ENCODE results near the gene FOXO1. TPM values are rescaled to one million over a fixed set of nuclear protein-coding genes. Genes with fewer than 3 reads are reported as not detected.
"Not testable (repeated sequence)": the region's sequence is repeated elsewhere in the genome, so short reads cannot be mapped to it uniquely, and the experiment has no call there.

FOXO1 gene
- 8.9 to 17.7 TPM (median 9.7 TPM) in 3 replicates for total RNA-seq
- long read RNA-seq, full-length matches to known transcripts: 11 of 11 reads
- long read RNA-seq, partial matches to known transcripts: 0 of 11 reads
- long read RNA-seq, other reads (novel, unspliced or antisense): 0 of 11 reads

DNA sequence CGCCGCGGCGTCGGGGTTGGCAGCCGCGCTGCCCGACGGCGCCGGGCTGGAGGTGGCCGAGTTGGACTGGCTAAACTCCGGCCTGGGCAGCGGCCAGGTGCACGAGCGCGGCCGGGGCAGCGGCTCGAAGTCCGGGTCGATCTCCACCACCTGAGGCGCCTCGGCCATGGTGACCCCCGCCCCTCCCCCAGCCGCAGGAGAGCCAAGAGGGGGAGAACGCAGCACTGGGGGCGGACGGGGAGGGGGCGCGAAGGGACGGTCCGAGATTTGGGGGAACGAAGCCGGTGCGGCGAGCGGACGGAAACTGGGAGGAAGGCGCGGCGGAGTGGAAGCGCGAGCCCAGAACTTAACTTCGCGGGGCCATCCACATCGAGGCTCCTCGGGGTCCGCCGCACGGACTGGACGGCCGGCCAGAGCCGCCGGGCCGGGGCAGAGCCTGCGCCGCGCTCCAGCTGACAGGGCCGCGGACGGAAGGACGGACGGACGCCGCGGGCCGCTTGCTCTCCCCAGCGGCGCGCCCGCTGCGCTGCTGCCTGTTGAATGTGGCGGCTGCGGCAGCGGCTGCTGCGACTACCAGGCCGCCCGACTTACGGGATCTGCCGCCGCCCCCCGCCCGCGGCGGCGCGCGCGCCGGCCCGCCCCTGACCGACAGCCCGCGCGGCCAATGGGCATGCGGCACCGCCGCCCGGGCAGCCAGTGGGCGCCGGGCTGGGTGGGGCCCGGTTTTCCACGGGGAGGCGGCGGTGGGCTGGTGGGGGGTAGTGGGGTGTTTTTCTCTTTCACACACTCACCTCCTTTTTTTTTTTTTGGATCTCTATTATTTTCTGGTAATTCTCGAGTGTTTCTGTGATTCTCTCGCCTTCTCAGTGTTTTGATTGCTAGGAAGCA, at the start of gene FOXO1:
FOXO1 (minus strand) TSS at position 597 of the 888 bp plus-strand sequence; CDS start at position 168, 429 bp downstream.
- Mint-ChIP-seq H3K4me1 (ENCODE audit: low read depth) (peaks cover 30% of the 10 kb centered on the region), H3K9me3 (ENCODE audit: low read depth) (no peaks in the 10 kb centered on the region), H3K27me3 (ENCODE audit: low read depth) (no peaks in the 10 kb centered on the region), H3K36me3 (ENCODE audit: low read depth) (no peaks in the 10 kb centered on the region), H3K4me3 (ENCODE audit: unreplicated experiment) (peak within 1 kb of the TSS; percentile 84), H3K27ac (ENCODE audit: unreplicated experiment) (peak within 1 kb of the TSS; percentile 83)
- TF ChIP-seq, protein P1, sequence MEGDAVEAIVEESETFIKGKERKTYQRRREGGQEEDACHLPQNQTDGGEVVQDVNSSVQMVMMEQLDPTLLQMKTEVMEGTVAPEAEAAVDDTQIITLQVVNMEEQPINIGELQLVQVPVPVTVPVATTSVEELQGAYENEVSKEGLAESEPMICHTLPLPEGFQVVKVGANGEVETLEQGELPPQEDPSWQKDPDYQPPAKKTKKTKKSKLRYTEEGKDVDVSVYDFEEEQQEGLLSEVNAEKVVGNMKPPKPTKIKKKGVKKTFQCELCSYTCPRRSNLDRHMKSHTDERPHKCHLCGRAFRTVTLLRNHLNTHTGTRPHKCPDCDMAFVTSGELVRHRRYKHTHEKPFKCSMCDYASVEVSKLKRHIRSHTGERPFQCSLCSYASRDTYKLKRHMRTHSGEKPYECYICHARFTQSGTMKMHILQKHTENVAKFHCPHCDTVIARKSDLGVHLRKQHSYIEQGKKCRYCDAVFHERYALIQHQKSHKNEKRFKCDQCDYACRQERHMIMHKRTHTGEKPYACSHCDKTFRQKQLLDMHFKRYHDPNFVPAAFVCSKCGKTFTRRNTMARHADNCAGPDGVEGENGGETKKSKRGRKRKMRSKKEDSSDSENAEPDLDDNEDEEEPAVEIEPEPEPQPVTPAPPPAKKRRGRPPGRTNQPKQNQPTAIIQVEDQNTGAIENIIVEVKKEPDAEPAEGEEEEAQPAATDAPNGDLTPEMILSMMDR (IDR thresholded peaks at IDR 0.05): peak; percentile 37
- peak; percentile 95 for DNase-seq (ENCODE audit: low spot score)

GRCh38 chr13:40714433-40714832, 48.0 kb upstream of the FOXO1 start:
- peaks cover 30% of the 10 kb centered on the region for H3K36me3 Mint-ChIP-seq (ENCODE audit: low read depth)
- not testable (repeated sequence) for H3K4me1 Mint-ChIP-seq (ENCODE audit: low read depth); H3K27me3 Mint-ChIP-seq (ENCODE audit: low read depth); DNase-seq (ENCODE audit: low spot score); H3K4me3 Mint-ChIP-seq (ENCODE audit: unreplicated experiment); H3K27ac Mint-ChIP-seq (ENCODE audit: unreplicated experiment)
- peaks cover 25% of the 10 kb centered on the region for H3K9me3 Mint-ChIP-seq (ENCODE audit: low read depth)

DNA sequence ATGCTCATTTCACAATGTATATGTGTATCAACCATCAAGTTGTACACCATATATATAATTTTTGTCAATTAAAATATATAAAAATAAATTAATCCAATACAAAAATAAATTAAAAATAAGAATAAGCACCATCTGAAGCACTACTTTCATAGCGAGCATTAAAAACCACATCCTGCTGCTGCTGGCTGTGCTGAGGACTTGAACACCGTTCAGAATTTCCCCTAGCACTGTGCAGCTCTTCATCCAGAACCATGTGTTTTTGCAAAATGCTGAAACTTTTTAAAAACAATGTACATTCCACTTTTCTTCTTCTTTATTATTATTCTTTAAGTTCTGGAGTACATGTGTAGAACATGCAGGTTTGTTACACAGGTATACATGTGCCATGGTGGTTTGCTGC, 40.0 kb upstream of the FOXO1 start:
- no peak overlapping the region for H3K27ac Mint-ChIP-seq (ENCODE audit: unreplicated experiment)
- H3K36me3 Mint-ChIP-seq (ENCODE audit: low read depth): peaks cover 29% of the 10 kb centered on the region
- H3K4me3 Mint-ChIP-seq (ENCODE audit: unreplicated experiment): no peak overlapping the region
- H3K27me3 Mint-ChIP-seq (ENCODE audit: low read depth): no peaks in the 10 kb centered on the region
- no peaks in the 10 kb centered on the region for H3K4me1 Mint-ChIP-seq (ENCODE audit: low read depth)
- DNase-seq (ENCODE audit: low spot score): no peak
- TF ChIP-seq, protein P1 (IDR thresholded peaks at IDR 0.05): no peak
- peaks cover 43% of the 10 kb centered on the region for H3K9me3 Mint-ChIP-seq (ENCODE audit: low read depth)

DNA sequence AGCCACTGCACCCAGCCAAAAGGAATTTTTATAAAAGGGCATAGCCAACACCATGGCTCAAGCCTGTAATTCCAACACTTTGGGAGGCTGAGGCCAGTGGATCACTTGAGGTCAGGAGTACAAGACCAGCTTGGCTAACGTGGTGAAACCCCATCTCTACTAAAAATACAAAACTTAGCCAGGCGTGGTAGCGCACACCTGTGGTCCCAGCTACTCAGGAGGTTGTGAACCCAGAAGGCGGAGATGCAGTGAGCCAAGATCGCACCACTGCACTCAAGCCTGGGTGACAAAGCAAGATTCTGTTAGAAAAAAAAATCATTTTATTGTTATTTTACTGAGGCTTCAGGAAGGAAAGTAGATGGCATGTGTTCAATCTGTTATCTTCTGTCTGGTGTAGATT, 31.3 kb upstream of the FOXO1 start:
- TF ChIP-seq, protein P1 (IDR thresholded peaks at IDR 0.05): no peak
- Mint-ChIP-seq H3K9me3 (ENCODE audit: low read depth) (no peaks in the 10 kb centered on the region), H3K4me3 (ENCODE audit: unreplicated experiment) (no peak overlapping the region), H3K27me3 (ENCODE audit: low read depth) (no peaks in the 10 kb centered on the region), H3K4me1 (ENCODE audit: low read depth) (peaks cover 3% of the 10 kb centered on the region), H3K36me3 (ENCODE audit: low read depth) (peaks cover 2% of the 10 kb centered on the region), H3K27ac (ENCODE audit: unreplicated experiment) (no peak overlapping the region)
- no peak for DNase-seq (ENCODE audit: low spot score)

GRCh38 chr13:40694426-40694825, 28.0 kb upstream of the FOXO1 start:
- no peak overlapping the region for H3K27ac Mint-ChIP-seq (ENCODE audit: unreplicated experiment)
- H3K36me3 Mint-ChIP-seq (ENCODE audit: low read depth): peaks cover 2% of the 10 kb centered on the region
- DNase-seq (ENCODE audit: low spot score): no peak
- H3K4me1 Mint-ChIP-seq (ENCODE audit: low read depth): peaks cover 4% of the 10 kb centered on the region
- H3K4me3 Mint-ChIP-seq (ENCODE audit: unreplicated experiment): no peak overlapping the region
- no peaks in the 10 kb centered on the region for H3K27me3 Mint-ChIP-seq (ENCODE audit: low read depth)
- H3K9me3 Mint-ChIP-seq (ENCODE audit: low read depth): peaks cover 3% of the 10 kb centered on the region
- TF ChIP-seq, protein P1 (IDR thresholded peaks at IDR 0.05): no peak
